NCI-H146 (cell line): ENCODE measurements around the gene DST.
A peak's percentile ranks its signal among the peaks of the same experiment; 100 is the strongest.

Experiments
- DNase-seq: peaks from one replicate; lab custom pipeline; 2025; lab: John Stamatoyannopoulos, UW

Gene DST

GRCh38 chr6:56620229-56620868 is 22.3 kb downstream of the DST start:
- DNase-seq = no peak

GRCh38 chr6:56618050-56618449 is 24.6 kb downstream of the DST start:
- DNase-seq = no peak

- DNase-seq = no peak
These were observed 25.7 kb downstream of the DST start for GRCh38 chr6:56616967-56617366.

GRCh38 chr6:56613247-56613851 is 29.3 kb downstream of the DST start:
- no peak for DNase-seq

GRCh38 chr6:56608332-56608731 is 34.4 kb downstream of the DST start:
- DNase-seq = no peak

- no peak for DNase-seq
These were observed 35.5 kb downstream of the DST start for GRCh38 chr6:56607111-56607752.

- no peak for DNase-seq
These were observed 37.3 kb downstream of the DST start for GRCh38 chr6:56605435-56605834.

- no peak for DNase-seq
These were observed 38.5 kb downstream of the DST start for GRCh38 chr6:56604186-56604585.

- DNase-seq = no peak
These were observed 41.3 kb downstream of the DST start for GRCh38 chr6:56601390-56601789.

- peak; percentile 61 for DNase-seq
These were observed 47.1 kb downstream of the DST start for GRCh38 chr6:56595490-56596122.

- peak; percentile 19 for DNase-seq
These were observed 48.0 kb downstream of the DST start for GRCh38 chr6:56594699-56595098.

GRCh38 chr6:56593801-56594318 is 48.8 kb downstream of the DST start:
- DNase-seq = no peak

GRCh38 chr6:56582236-56582635 is 60.5 kb downstream of the DST start:
- DNase-seq = no peak

- DNase-seq = no peak
These were observed 61.3 kb downstream of the DST start for GRCh38 chr6:56581296-56581925.

GRCh38 chr6:56580271-56580670 is 62.4 kb downstream of the DST start:
- DNase-seq = no peak

GRCh38 chr6:56579155-56579851 is 63.4 kb downstream of the DST start:
- DNase-seq = no peak

- no peak for DNase-seq
These were observed 67.0 kb downstream of the DST start for GRCh38 chr6:56575736-56576135.

GRCh38 chr6:56574292-56574691 is 68.4 kb downstream of the DST start:
- DNase-seq = no peak

GRCh38 chr6:56573624-56574023 is 69.1 kb downstream of the DST start:
- no peak for DNase-seq

GRCh38 chr6:56572788-56573471 is 69.8 kb downstream of the DST start:
- no peak for DNase-seq

GRCh38 chr6:56571605-56572004 is 71.1 kb downstream of the DST start:
- no peak for DNase-seq
